ENCODE measurements around the gene RBM6. TPM values are rescaled to one million over a fixed set of nuclear protein-coding genes. Genes with fewer than 3 reads are reported as not detected.
"Not testable (repeated sequence)": the region's sequence is repeated elsewhere in the genome, so short reads cannot be mapped to it uniquely, and the experiment has no call there.

Gene RBM6
- 130 TPM for total RNA-seq

GRCh38 chr3:49939858-49940666, at the start of gene RBM6:
Gene RBM6, plus strand, starts transcription at chr3:49940150. Its CDS starts 22,492 bp downstream, at chr3:49962642.
- DNase-seq (ENCODE audit: low spot score) = peak; percentile 97

GRCh38 chr3:49895791-49896190, 44.2 kb upstream of the RBM6 start:
- no peak for DNase-seq (ENCODE audit: low spot score)

GRCh38 chr3:49896345-49896744, 43.6 kb upstream of the RBM6 start:
- no peak for DNase-seq (ENCODE audit: low spot score)

GRCh38 chr3:49898991-49899390, 41.0 kb upstream of the RBM6 start:
- no peak for DNase-seq (ENCODE audit: low spot score)

GRCh38 chr3:49899815-49900214, 40.1 kb upstream of the RBM6 start:
- DNase-seq (ENCODE audit: low spot score) = no peak

GRCh38 chr3:49900491-49901153, 39.3 kb upstream of the RBM6 start:
- DNase-seq (ENCODE audit: low spot score) = peak; percentile 88

GRCh38 chr3:49901366-49902339, 38.3 kb upstream of the RBM6 start:
- DNase-seq (ENCODE audit: low spot score) = no peak

- DNase-seq (ENCODE audit: low spot score) = no peak
These were observed 37.2 kb upstream of the RBM6 start for GRCh38 chr3:49902511-49903345.

GRCh38 chr3:49903451-49904424, 36.2 kb upstream of the RBM6 start, which contains the start of gene MST1R:
Gene MST1R, minus strand, starts transcription at chr3:49903873. Its CDS starts 264 bp downstream, at chr3:49903609.
- peak; percentile 80 for DNase-seq (ENCODE audit: low spot score)

GRCh38 chr3:49904448-49904847, 35.5 kb upstream of the RBM6 start:
- not testable (repeated sequence) for DNase-seq (ENCODE audit: low spot score)

- DNase-seq (ENCODE audit: low spot score) = peak; percentile 70
These were observed 33.7 kb upstream of the RBM6 start for GRCh38 chr3:49906073-49906743.

- DNase-seq (ENCODE audit: low spot score) = no peak
These were observed 31.4 kb upstream of the RBM6 start for GRCh38 chr3:49908373-49909199.

GRCh38 chr3:49910409-49911123, 29.4 kb upstream of the RBM6 start:
- no peak for DNase-seq (ENCODE audit: low spot score)

- no peak for DNase-seq (ENCODE audit: low spot score)
These were observed 28.9 kb upstream of the RBM6 start for GRCh38 chr3:49911124-49911420.

- no peak for DNase-seq (ENCODE audit: low spot score)
These were observed 28.3 kb upstream of the RBM6 start for GRCh38 chr3:49911611-49912010.

GRCh38 chr3:49912881-49913281, 27.1 kb upstream of the RBM6 start:
- DNase-seq (ENCODE audit: low spot score) = no peak

GRCh38 chr3:49914906-49915305, 25.0 kb upstream of the RBM6 start:
- no peak for DNase-seq (ENCODE audit: low spot score)

- no peak for DNase-seq (ENCODE audit: low spot score)
These were observed 23.3 kb upstream of the RBM6 start for GRCh38 chr3:49916686-49917085.

All from ureter (tissue), 1 donor.